HG03439 (cell line): ENCODE data around the gene CAB39.
A peak's percentile ranks its signal among the peaks of the same experiment; 100 is the strongest.
"Not testable (repeated sequence)": the region's sequence is repeated elsewhere in the genome, so short reads cannot be mapped to it uniquely, and the experiment has no call there.

ENCODE experiments used
- ATAC-seq: cut with Tn5 transposase; IDR thresholded peaks from one replicate; pipeline ENCODE4 v1.9.1; 2021; ENCODE audit warnings: mild to moderate bottlenecking, moderate library complexity; ENCODE audit not compliant: unreplicated experiment

Gene CAB39

DNA sequence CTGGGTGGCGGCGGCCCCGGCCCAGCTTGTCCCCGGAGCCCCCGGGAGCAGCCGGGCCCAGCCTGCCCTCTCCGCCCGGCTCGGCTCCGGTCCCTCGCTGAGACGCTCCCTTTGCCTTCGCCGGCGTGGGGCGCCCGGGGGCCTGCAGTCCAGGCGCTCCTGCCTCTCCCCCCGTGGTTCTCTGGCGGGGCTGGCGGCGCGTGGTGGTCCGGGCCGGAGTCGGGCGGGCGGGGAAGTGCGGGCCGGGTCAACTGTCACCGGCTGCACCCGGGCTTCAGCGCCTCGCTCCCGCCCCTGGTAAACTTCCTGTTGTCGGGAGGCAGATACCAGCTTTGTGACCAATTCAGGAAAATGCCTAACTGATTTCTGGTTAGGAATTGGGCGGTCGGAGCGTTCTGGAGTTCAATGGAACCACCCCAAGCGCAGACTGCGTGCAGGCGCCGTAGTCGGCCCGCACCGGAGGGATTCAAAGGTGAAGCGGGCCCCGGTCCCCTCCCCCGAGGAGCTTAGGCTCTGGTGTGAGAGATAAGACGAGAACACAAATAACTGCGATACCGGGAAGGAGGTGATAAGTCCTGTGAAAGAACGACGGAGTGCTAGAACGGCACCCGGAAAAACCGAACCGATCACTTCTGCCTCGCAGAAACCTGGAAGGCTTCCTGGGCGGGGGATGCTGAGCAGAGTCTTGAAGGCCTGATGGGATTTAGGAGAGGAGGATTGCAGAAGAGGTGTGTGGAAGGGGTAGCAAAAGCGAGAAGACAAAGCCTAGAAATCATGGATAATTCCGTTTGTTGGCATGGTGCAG lies 891 bp downstream of the CAB39 start:
- ATAC-seq: peak; percentile 23

DNA sequence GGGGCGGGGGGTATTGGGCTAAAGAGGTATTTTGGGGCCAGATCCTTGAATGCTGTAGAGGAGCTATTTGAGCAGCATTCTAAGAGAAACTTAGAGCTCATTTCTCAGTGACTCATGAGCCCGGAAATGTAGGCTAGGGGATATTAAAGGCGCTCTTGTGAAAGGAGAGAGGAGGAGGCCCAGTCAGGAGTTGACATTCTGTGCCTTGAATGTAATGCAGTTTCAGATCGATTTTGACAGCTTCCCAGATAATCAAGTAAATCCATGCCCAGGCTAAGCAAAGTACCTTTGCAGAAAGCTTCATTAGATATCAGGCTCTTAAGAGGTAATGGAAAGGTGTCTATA lies 1.5 kb downstream of the CAB39 start:
- no peak for ATAC-seq

DNA sequence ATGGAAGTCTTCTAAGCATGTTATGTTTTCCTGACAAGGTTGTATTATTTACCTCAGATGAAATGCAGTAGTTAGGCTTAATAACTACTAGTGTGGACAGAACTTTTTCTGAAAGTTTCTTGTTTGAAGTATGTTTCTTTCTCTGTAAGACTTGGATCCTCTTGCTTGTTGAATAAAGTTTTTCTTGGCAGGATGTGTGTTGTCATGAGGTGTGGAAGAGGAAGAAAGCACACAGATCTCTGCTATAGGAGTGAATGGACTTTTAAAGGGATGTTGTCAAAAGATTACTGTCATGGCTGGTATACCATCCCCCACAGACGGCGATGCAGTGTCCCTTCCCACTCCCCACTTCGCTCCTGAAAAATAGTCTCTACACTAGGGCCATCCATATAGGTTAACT lies 2.6 kb downstream of the CAB39 start:
- no peak for ATAC-seq

DNA sequence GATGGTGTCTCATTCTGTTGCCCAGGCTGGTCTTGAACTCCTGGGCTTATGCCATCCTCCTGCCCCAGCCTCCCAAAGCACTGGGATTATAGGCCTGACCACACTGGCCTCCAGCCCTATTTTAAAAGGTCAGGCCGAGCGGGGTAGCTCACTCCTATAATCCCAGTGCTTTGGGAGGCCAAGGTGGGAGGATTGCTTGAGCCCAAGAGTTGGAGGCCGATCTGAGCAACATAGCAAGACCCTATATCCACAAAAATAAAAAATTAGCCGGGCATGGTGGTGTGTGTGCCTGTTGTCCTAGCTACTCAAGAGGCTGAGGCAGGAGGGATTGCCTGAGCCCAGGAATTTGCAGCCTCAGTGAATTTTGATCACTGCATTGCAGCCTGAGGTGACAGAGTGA lies 3.9 kb downstream of the CAB39 start:
- ATAC-seq: no peak

DNA sequence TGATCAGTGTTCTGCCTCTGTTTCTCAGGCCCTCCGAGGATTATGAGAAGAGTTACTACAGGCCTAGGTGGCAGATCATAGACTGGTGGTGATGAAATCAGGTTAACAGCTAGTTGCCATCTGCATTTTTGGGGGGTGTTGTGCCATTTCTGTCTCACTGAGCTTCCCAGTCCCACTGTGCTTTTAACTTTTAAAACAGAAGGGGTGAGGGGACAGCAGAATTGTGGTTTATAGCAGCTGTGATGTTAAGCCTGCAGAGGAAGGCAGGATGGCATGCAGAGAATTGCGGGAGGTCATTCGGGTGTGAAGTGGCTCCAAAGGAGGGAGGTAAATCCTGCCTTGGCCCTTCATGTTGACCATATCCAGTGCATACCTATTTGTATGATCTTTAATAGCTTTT lies 5.0 kb downstream of the CAB39 start:
- no peak for ATAC-seq

DNA sequence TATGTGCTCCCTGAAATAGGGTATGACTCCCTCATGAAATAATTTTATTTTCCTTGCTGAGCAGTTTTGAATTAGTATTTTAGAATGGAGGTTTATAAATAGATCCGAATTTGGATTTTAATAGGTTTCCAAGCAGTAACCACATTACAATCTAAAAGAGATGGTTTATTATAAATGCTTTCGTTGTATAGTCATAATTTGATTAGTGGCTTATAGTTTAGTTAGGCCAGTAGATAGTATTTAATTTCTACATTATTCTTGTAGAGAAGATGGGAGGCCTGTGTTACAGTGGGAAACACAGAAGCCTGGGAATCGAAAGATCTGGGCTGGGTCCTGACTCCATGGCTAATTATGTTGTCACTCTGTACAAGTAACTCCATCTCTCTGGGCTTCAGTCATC lies 6.7 kb downstream of the CAB39 start:
- ATAC-seq: no peak

DNA sequence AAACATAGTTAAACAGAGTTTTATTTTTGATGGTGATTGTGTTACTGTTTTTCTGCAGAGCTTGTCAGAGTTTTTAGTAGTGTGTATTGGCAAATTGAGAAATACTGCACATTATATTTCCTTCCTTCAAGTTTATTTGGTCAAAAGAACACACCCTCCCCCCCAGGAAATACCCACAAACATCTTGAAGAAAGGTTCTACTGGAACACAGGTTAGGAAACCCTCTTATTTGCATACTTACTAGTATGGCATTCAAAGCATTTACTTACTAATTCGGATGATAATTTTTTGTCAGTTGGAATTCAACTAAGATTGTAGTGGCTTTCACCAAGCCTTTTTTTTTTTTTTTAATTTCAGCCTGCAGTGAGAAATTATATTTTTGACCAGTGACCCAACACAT lies 9.1 kb downstream of the CAB39 start:
- no peak for ATAC-seq

DNA sequence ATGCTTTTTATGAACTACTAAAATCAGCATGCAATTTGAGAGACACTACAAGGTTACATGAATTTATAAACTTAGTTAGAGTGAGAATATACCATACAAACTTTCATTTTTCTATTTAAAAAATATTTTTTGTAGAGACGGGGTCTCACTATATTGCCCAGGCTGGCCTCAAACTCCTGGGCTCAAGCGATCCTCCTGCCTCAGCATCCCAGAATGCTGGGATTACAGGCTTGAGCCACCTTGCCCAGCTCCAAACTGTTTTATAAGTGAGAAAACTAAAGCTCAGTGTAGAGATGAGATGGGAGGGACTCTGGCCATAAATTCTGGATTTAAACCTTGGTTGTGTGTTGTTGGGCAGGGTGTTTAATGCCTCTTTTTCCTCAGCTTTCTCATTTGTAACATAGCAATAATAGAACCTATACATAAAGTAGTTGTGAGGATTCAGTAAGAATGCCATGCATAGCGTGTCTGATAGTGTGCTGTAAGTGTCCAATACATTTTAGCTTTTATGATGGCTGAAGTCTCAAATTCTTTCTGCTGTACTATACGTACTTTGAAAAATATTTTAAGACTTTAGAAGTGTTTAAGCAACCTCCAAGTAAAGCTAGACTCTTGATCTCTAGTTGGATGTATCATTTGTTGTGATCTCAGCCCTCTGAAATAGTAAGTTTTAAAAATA lies 9.7 kb downstream of the CAB39 start:
- ATAC-seq: no peak

DNA sequence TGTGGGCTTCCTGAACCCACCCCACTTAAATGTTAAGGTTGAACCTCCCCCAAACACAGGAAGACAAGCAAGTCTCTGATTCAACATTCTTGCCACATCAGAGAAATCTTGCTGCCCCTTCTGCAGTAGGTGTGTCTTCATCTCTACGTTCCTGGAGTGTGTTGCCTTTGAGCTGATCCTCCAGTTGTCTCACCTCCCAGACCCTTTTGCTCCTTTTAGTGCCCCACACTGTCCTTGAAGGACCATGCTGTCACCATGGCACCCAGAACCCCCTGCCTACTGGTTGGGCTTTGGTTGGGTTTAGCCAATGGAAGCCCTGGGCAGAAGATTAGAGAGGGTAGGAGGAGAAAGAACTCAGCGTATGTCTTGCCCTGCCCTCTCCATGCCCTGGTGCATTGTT lies 10.7 kb downstream of the CAB39 start:
- no peak for ATAC-seq

DNA sequence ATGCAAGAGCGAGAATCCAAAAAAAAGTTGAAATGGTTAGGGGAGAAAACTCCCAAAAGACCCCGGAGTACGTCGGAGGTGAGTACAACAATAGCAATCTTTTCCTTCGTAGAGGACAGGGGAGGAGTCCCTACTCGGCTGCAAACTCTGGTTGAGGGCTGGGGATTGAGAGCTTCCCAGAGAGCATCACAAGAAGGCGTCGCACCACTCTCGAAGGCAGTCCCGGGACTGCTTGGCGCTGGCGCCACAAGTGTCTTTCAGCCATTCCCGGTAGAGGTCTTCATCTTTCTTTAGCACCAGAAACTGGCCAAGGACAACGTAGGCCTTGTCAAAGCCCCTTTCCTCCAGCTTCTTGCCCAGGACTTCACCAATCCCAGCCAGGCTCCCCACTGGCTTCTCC lies 12.3 kb downstream of the CAB39 start:
- not testable (repeated sequence) for ATAC-seq

DNA sequence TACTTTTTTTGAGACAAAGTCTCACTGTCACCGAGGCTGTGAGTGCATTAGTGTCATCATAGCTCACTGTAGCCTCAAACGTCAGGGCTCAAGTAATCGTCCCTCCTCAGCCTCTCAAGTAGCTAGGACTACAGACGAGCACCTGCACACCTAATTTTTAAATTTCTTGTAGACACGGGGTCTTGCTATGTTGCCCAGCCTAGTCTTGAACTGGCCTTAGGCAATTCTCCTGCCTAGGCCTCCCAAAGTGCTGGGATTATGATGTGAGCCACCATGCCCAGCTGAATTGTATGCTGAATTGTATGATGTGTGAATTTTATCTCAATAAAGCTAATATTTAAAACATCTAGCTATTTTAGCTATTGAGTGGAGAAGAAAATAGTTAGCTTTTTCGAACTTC lies 18.9 kb downstream of the CAB39 start:
- no peak for ATAC-seq

DNA sequence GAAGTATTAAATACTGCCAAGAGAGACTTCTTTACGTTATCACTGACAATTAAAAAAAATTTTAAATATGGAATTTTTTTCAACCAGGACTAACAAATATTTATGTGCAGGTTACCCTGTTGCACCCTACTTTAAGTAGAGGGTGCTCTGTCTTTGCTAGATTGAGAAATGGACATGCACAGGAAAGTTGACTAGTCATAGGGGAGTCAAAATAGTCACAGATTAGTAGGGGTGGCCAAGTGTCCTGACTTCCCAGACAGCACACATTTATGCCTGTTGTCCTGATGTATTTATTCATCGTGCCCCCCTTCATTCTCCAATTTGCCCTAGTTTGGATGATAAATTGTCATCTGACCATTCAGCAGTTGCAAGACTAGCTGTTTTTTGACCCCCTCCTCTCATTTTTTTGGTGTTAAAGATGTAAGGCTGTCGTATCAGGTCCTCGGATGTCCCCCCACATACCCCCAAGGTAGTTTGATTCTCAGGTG lies 20.3 kb downstream of the CAB39 start:
- ATAC-seq: no peak

DNA sequence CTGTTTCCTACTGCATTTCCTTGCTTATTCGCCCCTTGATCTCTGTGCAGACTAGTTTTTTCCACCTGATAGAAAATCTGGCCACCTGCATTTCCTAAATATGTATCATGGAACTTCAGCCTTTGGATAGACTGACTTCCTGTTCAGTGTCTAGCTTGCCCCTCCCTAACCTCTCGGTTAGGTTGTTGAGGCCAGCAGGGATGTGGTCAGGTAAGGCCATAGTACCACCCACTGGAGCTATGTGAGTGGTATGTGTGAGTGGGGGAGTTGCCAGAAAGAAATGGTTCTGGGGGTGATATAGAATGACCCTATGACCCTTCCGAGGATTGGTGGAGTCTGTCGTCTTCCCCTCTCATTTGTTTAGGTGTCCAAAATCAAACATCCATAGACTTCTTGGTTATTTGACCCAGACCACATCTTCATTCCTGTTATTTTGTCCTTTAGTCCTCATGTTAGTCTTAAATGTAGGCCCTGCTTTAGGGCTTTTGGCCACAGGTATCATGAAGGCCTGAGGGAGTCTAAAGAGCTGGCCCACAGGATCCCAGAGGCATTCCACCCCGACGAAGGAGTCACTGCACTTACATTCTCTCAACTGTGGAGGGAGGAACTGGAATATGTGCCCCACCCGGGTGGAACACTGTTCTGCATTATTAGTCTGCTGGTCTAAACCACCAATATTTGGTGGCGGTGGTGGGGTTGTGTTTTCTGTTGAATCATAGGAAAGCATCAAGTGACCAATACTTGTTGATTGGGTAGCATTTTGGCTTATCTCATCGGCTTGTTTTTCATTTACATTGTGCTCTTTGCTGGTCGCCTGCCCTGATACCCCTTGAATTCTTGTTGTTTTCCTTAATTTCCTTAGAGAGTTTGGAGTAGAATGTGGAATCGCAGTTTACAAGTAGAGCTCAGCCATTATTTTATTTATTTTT lies 21.9 kb downstream of the CAB39 start:
- ATAC-seq: no peak

DNA sequence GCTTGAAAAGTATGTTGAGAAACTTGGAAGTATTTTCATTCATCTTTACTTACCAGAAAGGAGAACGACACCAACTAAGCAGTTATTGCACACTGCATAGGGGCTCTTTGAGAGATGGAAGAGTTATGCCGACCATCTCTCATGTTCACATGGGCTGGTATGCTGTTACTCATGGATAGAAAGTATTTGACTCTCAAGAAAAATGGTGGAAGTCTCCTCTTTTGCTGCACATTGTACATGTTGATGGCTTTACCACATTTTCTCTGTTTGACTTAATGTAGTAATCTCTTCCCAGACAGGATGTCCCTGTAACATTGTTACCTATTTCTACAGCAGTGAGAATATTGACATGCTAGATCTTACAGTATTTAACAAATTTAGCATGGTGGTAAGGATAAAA lies 23.2 kb downstream of the CAB39 start:
- ATAC-seq: no peak

DNA sequence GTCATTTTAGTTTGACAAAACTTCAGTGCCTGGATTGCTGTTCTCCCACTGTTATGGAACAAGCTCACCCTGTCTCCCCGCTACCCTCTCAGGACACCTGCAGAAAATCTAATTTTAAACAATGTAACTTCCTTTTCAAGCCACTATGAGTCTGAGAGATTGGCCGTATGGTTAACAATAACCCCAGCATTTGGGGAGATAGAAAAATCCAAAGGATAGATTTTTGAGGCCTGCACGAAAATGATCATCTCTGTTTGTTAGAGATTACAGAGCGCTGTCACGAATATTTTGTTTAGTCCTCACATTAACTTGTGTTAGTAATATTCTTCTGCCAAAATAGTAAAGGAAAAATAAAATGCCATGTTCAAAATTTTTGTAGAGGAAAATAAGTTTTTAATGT lies 24.7 kb downstream of the CAB39 start:
- no peak for ATAC-seq

DNA sequence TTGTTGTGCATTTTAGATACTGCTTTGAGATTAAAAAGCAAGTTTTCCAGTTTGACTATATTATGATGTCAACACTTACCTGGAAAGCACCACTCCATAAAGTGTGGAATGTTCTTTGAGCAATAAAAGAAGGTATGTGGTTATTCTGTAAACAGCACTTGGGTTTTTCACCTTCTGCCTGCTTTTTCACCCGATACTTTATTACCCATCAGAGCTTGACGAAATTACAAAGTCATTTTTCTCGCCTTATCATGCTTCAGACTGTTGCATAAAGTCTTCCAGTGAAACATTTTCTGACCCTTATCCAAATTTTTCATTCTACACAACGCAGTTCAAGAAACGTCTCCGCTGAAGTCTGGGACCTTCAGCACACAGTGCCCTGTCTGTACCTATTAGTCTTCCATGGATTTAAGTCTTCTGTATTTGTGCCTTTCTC lies 25.2 kb downstream of the CAB39 start:
- no peak for ATAC-seq

DNA sequence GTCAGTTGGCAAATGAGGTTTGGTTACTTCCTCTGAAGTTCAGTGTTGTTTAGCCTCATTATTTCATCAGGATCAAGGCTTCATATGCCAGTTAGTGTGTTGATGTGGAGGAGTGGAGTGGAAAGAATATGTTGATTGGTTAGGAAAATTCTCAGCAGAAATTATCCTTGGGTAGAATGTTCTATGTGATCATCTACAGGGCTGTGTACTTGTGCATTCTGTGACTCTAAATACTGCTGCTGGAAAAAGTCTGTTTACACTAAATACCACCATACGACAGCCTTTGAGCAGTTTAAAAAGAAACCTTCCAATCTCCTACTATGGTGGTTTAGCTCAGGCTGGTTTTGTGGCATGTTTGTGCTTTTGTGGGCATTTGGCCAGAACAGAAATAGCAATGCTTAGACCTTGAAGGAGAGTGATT lies 25.8 kb downstream of the CAB39 start:
- no peak for ATAC-seq

DNA sequence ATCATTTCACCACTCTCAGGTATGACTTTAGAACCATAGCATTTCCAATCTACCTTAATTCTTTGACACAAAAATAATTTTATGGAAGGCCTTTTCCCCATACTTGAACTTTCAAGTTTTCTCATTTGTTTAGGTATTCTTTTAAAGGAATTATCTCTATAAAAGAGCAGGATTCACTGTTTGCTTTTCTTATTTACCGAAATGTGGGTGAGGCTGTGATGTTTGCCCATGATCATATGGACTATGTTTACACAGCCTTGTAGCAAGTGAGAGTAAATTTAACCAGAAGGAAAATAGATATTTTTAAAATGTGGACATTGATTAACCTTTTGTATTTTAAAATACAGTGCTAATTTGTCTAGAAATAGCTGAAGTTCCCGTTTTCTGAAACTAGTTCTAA lies 26.3 kb downstream of the CAB39 start:
- ATAC-seq: no peak

DNA sequence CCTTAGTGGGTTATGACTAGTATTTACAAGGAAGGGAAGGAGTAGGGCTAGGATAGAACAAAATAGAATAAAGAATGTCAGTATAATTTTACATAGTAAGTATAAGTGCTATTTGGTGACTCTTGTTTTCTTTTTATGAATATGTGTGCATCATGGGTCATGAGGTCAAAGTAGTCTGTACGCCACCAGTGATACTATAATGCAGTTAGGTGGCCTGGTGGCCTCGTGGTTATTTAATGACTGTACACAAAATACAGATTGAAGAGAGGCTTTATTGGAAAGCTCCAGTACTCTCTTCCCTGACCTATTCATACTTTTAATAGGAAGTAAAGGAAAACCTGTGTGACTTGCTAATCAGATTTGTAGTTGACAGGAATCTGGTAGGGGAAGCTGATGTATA lies 27.3 kb downstream of the CAB39 start:
- no peak for ATAC-seq

DNA sequence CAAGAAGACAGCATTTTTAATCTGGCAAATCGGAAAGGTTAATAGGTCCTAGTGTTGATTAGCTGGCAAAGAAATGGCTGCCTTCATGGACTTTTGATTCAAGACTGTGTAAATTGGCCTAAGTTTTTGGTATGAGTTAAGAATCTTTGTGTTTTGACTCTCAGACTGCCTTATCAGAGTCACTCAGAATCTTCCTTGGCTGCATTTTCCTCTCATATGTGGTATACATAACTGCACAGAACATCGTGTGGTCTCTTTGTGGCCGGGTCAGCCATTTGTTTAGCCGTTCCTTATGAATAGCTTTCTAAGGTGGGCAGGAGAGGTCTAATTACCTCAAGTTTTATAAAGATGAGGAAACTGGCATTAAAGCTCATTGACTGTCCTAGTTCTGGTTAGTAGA lies 30.1 kb downstream of the CAB39 start:
- no peak for ATAC-seq

DNA sequence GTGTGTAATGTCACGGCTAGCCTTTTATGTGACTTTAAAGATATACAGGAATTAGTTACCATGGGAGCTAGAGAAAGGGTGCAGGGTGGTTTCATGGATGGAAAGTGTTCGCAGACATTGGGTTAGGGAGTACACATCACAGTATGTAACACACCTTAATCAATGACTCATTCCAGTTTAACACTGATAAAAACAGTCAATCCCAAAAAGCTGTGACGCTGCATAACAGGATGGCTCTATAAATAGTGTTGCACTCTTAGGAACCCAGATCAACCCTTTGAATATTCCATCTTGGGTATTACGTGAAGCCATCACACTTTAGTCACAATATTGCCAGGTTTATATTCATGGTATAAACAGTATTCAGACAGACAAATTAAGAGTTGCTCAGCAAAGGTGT lies 33.6 kb downstream of the CAB39 start:
- no peak for ATAC-seq
